ENCODE data around the gene TMEM185A.
"Not testable (repeated sequence)": the region's sequence is repeated elsewhere in the genome, so short reads cannot be mapped to it uniquely, and the experiment has no call there.

The TMEM185A gene

DNA sequence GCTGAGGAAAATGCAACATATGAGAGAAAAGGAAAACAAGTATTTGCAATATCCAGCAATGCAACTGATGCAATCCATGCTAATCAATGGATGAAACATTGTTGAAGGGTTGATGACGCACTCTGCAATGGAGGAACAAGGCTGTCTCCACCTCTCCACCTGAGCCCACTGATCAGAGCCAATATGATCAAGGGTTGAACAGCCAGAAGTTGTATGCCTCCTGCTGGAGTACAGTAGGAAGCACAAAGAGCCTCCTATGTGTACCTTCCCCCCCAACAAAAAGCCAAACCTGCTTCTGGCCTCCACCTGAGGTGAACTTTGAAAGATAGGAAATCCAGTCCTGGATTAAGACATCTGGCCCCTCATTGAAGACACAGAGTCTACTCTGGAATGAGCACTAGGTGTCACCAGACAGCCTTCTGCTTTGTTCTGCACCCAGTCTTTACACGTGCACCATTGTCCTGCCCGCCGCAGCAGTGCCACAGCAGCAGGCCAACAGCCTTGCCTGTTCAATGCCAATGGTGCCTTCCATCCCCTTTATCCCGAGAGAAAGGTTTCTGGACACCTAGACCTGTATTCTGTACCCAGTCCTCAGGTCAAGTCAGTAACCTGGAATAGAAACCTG, 24.8 kb upstream of the TMEM185A start:
- not testable (repeated sequence) for H4K20me1 ChIP-seq (ENCODE audit: control insufficient read depth, insufficient read depth, low read depth, low read length); H3K9me3 ChIP-seq (ENCODE audit: control insufficient read depth, insufficient read depth, low read length); H3K4me1 ChIP-seq (ENCODE audit: control insufficient read depth, low read length); H3K36me3 ChIP-seq (ENCODE audit: control insufficient read depth, low read length); H3K27ac ChIP-seq (ENCODE audit: low read depth, low read length); H3F3A ChIP-seq (ENCODE audit: control insufficient read depth, insufficient read depth); H3K9me2 ChIP-seq (replicated peaks; ENCODE audit: control insufficient read depth, low read length); H3K27me3 ChIP-seq (ENCODE audit: control insufficient read depth, low read length); H3K4me3 ChIP-seq (ENCODE audit: low read length); H3K79me2 ChIP-seq (ENCODE audit: control insufficient read depth, low read length); H3K4me2 ChIP-seq (ENCODE audit: low read length)

DNA sequence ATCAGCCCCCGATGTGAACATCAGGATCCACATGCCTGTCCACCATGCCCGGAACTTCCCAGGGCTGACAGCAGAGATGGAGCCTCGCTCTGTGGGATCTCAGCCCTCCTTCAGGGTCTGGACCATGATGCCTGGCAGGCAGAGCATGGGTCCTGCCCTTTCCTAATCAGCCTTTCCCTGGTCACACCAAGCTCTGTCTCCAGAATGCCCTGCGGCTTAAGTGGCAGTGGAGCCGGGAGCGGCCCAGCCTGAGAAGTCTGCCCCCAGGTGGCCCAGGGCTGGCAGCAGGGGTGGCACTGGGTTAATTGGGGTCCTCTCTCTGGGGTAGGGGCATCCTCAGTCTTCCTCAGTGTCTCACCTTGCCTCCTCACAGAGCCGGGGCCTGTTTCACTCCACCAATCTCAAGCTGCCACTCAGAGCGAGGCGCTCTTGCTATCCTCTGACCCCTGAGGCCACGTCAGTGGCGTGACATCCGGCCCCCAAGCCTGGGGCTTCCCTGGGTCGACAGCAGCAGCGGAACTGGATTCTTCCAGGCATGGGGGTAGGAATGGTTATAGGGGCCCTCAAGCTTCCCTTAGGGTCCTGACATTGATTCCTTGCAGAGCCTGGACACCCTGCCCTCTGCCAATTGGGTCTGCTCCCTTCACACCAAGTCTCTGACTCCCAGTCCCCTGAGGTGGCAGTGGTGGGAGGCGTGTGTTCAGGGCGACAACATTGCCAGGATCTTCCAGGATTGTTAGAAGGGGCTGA, 20.8 kb upstream of the TMEM185A start:
- TF ChIP-seq, protein P1, sequence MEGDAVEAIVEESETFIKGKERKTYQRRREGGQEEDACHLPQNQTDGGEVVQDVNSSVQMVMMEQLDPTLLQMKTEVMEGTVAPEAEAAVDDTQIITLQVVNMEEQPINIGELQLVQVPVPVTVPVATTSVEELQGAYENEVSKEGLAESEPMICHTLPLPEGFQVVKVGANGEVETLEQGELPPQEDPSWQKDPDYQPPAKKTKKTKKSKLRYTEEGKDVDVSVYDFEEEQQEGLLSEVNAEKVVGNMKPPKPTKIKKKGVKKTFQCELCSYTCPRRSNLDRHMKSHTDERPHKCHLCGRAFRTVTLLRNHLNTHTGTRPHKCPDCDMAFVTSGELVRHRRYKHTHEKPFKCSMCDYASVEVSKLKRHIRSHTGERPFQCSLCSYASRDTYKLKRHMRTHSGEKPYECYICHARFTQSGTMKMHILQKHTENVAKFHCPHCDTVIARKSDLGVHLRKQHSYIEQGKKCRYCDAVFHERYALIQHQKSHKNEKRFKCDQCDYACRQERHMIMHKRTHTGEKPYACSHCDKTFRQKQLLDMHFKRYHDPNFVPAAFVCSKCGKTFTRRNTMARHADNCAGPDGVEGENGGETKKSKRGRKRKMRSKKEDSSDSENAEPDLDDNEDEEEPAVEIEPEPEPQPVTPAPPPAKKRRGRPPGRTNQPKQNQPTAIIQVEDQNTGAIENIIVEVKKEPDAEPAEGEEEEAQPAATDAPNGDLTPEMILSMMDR (IDR thresholded peaks at IDR 0.05; ENCODE audit: low read depth, low read length, poor library complexity, severe bottlenecking), result no peak
- no peak for TF ChIP-seq EZH2phosphoT487 (IDR thresholded peaks at IDR 0.05; ENCODE audit: borderline replicate concordance, low read length)
- Histone ChIP-seq H3F3A (ENCODE audit: control insufficient read depth, insufficient read depth) (no peaks in the 10 kb centered on the region), H3K4me2 (ENCODE audit: low read length) (no peak overlapping the region), H3K9me2 (replicated peaks; ENCODE audit: control insufficient read depth, low read length) (no peaks in the 10 kb centered on the region), H3K4me1 (ENCODE audit: control insufficient read depth, low read length) (no peaks in the 10 kb centered on the region), H3K27ac (ENCODE audit: low read depth, low read length) (no peak overlapping the region), H3K4me3 (ENCODE audit: low read length) (no peak overlapping the region), H4K20me1 (ENCODE audit: control insufficient read depth, insufficient read depth, low read depth, low read length) (no peaks in the 10 kb centered on the region), H3K79me2 (ENCODE audit: control insufficient read depth, low read length) (no peaks in the 10 kb centered on the region), H3K9me3 (ENCODE audit: control insufficient read depth, insufficient read depth, low read length) (no peaks in the 10 kb centered on the region), H3K36me3 (ENCODE audit: control insufficient read depth, low read length) (no peaks in the 10 kb centered on the region), H3K27me3 (ENCODE audit: control insufficient read depth, low read length) (no peaks in the 10 kb centered on the region)

DNA sequence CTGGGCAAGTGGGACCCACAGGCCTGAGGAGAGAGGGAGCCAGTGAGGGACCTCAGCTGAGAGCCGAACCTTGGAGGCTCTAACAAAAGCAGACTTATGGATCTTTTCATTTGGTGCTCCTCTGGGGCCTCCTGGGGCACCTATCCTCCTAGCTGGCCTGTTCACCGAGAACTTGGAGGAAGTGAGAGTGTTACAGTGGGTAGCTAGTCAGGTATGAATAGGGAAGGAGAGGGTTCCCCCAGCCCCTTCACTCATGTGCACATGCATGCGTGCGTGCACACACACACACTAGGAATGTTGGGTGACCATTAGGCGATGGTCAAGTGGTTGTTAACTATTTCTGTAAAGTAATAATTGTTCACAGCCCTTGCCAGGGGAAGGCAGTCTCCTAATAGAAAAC, 18.6 kb upstream of the TMEM185A start:
- no peaks in the 10 kb centered on the region for H3K79me2 ChIP-seq (ENCODE audit: control insufficient read depth, low read length)
- H3K36me3 ChIP-seq (ENCODE audit: control insufficient read depth, low read length), result no peaks in the 10 kb centered on the region
- no peak overlapping the region for H3K4me3 ChIP-seq (ENCODE audit: low read length)
- H4K20me1 ChIP-seq (ENCODE audit: control insufficient read depth, insufficient read depth, low read depth, low read length), result no peaks in the 10 kb centered on the region
- no peak overlapping the region for H3K27ac ChIP-seq (ENCODE audit: low read depth, low read length)
- H3K27me3 ChIP-seq (ENCODE audit: control insufficient read depth, low read length), result no peaks in the 10 kb centered on the region
- no peaks in the 10 kb centered on the region for H3K4me1 ChIP-seq (ENCODE audit: control insufficient read depth, low read length)
- H3K9me2 ChIP-seq (replicated peaks; ENCODE audit: control insufficient read depth, low read length), result no peaks in the 10 kb centered on the region
- no peaks in the 10 kb centered on the region for H3F3A ChIP-seq (ENCODE audit: control insufficient read depth, insufficient read depth)
- H3K9me3 ChIP-seq (ENCODE audit: control insufficient read depth, insufficient read depth, low read length), result no peaks in the 10 kb centered on the region
- TF ChIP-seq, protein P1 (IDR thresholded peaks at IDR 0.05; ENCODE audit: low read depth, low read length, poor library complexity, severe bottlenecking), result no peak
- no peak for TF ChIP-seq EZH2phosphoT487 (IDR thresholded peaks at IDR 0.05; ENCODE audit: borderline replicate concordance, low read length)
- no peak overlapping the region for H3K4me2 ChIP-seq (ENCODE audit: low read length)

DNA sequence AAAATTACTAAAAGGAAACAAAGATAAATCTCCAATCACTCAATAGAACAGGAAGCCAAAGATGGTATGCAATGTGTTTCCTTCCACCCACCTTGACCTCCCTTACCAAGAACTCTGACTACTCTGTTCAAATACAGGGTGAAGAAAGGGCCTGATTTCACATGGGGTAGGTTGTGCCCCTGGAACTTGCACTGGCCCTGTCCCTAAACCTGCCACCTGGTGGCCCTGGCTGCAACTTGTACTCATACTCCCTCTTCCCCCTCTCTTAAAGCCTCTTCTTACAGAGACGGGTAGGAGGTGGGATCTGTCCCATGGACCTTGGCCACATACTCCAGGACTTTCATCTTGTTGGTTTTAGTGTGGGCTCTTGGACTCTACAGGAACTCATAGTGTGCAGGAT, 17.3 kb upstream of the TMEM185A start:
- no peaks in the 10 kb centered on the region for H3K27me3 ChIP-seq (ENCODE audit: control insufficient read depth, low read length)
- no peak overlapping the region for H3K4me2 ChIP-seq (ENCODE audit: low read length)
- H3K4me1 ChIP-seq (ENCODE audit: control insufficient read depth, low read length), result no peaks in the 10 kb centered on the region
- no peaks in the 10 kb centered on the region for H3K9me3 ChIP-seq (ENCODE audit: control insufficient read depth, insufficient read depth, low read length)
- no peaks in the 10 kb centered on the region for H3K36me3 ChIP-seq (ENCODE audit: control insufficient read depth, low read length)
- no peaks in the 10 kb centered on the region for H3K9me2 ChIP-seq (replicated peaks; ENCODE audit: control insufficient read depth, low read length)
- TF ChIP-seq EZH2phosphoT487 (IDR thresholded peaks at IDR 0.05; ENCODE audit: borderline replicate concordance, low read length), result no peak
- no peak overlapping the region for H3K27ac ChIP-seq (ENCODE audit: low read depth, low read length)
- no peak overlapping the region for H3K4me3 ChIP-seq (ENCODE audit: low read length)
- no peaks in the 10 kb centered on the region for H4K20me1 ChIP-seq (ENCODE audit: control insufficient read depth, insufficient read depth, low read depth, low read length)
- H3K79me2 ChIP-seq (ENCODE audit: control insufficient read depth, low read length), result no peaks in the 10 kb centered on the region
- H3F3A ChIP-seq (ENCODE audit: control insufficient read depth, insufficient read depth), result no peaks in the 10 kb centered on the region

Data from DOHH2 (cell line).